GM20000 (cell line): Measurements from ENCODE around the gene FAM163A.

ENCODE experiments used
- DNase-seq: peaks from one replicate; pipeline ENCODE4 v3.0.0; 2012; ENCODE audit warnings: low spot score
- TF ChIP-seq, protein P1 (sequence below): IDR thresholded peaks from 2 replicates; pipeline ENCODE4 v1.5.1; 2012; ENCODE audit warnings: mild to moderate bottlenecking, control low read depth; ENCODE audit errors: extremely low read depth, missing control alignments

The FAM163A gene

DNA sequence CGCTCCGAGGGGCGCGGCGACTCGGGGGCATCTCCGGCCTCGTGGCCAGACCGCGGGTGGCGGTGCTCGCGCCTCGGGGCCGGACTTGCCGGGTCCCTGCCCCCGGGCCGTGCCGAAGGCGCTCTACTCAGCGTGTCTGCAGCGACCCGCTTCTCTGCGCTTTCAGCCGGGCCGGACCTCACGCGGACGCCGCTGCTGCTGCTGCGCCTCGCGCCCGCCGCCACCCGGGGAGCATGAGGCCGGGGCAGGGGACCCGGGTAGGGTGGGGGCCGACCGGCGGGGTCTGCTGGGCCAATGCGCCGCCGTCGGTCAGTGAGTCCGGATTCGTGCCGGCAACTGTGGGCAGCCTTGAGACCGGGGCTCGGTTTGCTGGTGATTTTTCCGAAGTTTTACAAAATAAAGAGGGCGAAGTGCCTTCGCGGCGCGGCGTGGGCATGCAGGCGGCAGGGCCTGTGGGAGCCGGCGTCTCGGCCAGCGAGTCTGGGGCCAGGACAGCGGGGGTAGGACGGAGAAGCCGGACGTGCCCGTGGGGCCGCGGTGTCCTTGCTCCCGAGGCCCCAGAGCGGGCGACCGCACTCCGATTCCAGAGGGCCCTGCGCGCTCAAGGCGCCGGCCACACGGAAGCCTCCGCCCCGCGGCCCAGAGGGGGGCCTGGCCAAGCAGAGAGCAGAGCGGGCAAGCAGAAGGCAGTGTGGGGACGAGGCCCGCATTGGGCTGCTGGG lies 749 bp downstream of the FAM163A start:
- TF ChIP-seq, protein P1, sequence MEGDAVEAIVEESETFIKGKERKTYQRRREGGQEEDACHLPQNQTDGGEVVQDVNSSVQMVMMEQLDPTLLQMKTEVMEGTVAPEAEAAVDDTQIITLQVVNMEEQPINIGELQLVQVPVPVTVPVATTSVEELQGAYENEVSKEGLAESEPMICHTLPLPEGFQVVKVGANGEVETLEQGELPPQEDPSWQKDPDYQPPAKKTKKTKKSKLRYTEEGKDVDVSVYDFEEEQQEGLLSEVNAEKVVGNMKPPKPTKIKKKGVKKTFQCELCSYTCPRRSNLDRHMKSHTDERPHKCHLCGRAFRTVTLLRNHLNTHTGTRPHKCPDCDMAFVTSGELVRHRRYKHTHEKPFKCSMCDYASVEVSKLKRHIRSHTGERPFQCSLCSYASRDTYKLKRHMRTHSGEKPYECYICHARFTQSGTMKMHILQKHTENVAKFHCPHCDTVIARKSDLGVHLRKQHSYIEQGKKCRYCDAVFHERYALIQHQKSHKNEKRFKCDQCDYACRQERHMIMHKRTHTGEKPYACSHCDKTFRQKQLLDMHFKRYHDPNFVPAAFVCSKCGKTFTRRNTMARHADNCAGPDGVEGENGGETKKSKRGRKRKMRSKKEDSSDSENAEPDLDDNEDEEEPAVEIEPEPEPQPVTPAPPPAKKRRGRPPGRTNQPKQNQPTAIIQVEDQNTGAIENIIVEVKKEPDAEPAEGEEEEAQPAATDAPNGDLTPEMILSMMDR, result no peak
- DNase-seq, result peak; percentile 41

DNA sequence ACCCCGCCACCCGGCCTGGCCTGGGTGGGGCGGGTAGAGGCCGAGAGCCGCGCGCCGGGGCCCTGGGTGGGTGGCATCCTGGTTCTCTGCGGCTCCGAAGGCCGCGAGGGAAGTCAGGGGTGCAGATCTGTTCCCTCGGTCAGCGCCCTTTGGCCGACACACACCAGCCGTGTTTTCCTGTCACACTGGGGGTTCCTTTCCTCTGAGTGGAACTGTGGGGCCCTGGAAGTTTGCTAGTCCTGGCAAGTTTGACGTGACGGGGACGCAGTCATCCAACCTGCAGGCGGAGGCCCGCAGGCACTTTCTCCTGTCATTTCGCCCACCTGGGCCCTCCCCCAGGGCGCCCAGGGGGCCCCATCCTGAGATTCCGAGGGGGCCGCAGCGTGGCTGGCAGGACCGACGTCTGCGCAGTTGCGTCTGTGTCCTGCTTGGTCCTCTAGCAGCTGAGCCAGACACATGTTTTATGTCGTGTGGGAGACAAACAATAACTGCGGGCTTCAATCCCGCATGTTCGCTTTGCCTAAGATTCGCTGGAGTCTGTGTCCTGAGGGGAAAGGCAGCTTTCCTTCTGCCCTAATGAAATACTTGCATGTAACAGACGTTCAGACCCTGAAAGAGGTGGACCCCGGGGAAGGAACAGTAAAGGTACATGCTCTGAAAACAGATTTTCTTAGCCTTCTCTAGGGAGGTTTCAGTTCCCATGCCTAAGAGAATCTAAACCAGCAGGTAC lies 1.5 kb downstream of the FAM163A start:
- no peak for DNase-seq
- TF ChIP-seq, protein P1, result no peak

DNA sequence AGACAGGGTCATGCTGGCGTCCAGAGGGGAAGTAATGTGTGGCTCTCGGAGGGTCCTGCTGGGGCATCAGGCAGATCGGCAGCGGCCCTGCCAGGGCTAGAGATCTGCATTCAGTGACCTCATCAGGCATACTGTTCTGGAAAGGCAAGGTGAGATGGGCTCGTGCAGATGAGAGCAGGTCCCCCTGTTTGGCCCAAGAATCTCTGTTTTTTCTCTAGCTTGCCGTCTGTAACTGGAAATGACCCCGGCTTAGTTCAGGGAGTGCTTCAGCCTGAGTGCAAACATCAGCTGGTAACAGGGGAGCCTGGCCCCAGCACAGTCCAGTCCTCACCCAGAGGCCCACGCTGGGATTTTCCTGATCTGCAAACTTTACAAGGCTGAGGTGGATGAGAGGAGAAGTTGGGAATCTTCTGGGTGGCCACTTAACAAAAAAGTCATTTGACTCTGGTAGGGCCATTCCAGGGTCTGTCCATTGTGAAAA lies 2.1 kb downstream of the FAM163A start:
- DNase-seq, result no peak
- TF ChIP-seq, protein P1, result no peak

DNA sequence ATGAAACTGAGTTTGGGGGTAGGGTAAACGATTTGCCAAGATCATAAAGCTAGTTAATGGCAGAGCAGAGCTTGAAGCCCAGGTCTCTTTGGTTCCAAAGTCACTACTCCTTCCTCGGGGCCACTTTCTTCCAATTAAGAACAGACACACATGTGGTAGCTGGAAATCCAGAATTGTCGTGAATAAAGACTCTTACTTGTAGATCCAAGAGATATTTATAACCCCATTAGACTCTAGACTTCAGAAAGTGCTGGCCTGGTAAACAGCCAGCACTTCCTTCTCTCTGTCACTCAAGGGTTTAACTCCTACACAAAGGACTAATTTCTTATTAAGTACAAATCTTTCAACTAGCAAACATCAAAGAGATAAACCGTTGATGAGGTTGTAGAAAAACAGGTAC lies 2.7 kb downstream of the FAM163A start:
- no peak for DNase-seq
- TF ChIP-seq, protein P1, result no peak

DNA sequence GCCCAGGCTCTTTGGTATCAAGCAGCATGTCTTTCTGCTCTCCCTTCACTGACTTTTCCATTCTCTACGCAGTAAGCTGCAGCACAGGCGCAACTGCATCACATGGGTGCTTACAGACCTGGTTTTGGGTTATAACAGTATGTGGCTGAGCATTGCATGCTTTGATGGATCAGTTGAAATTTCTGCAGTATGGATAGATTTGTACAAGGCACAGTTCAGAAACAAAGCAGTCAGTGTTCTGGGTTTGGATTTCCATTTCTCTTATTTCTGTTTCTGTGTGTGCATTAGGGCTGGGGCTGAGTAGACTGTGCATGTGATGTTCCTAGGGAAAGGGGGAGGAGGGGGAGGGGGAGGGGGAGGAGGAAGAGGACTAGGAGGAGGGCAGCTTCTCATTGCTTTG lies 4.5 kb downstream of the FAM163A start:
- TF ChIP-seq, protein P1, result no peak
- DNase-seq, result no peak

DNA sequence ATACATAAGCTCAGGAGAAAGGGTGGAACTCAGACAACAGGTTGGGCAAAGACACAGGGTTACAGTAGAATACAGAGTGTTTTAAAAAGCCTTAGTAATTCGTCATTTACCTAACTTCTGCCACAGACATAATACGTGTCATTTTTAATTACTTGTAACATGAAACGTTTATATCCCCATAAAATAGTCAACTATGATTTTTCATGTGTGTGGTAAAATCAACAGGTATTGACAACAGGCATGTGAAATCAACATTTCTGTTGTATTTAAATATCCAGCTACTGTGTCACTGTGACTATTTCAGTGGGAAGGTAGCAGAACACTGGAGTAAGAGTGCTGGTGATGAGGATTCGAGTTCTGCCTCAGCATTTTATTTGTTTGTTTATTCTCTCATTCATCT lies 5.7 kb downstream of the FAM163A start:
- TF ChIP-seq, protein P1, result no peak

DNA sequence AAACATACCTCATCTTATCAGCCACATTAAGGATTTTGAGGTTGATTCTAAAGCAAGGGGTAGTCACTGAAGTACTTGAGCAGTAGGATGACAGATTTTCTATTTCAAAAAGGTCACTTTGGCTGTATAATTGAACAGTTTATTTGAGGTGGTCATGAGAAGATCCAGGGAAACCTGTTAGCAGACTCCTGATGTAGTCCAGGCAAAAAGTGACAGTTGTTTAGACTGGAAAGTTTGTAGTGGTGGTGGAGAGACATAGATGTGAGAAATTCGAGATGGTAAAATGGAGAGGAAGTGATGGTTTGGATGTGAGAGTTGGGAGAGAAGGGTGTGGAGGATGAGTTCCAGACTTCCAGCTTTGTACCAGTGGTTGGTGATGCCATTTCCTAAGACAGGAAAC lies 7.5 kb downstream of the FAM163A start:
- no peak for DNase-seq
- TF ChIP-seq, protein P1, result no peak

More for the DNA sequence above, 5.7 kb downstream of the FAM163A start:
- no peak for DNase-seq
